ENCODE data around the gene TPT1. TPM values are rescaled to one million over a fixed set of nuclear protein-coding genes. Genes with fewer than 3 reads are reported as not detected.

Gene TPT1
- total RNA-seq, result 2,405 and 2,847 TPM in 2 replicates

DNA sequence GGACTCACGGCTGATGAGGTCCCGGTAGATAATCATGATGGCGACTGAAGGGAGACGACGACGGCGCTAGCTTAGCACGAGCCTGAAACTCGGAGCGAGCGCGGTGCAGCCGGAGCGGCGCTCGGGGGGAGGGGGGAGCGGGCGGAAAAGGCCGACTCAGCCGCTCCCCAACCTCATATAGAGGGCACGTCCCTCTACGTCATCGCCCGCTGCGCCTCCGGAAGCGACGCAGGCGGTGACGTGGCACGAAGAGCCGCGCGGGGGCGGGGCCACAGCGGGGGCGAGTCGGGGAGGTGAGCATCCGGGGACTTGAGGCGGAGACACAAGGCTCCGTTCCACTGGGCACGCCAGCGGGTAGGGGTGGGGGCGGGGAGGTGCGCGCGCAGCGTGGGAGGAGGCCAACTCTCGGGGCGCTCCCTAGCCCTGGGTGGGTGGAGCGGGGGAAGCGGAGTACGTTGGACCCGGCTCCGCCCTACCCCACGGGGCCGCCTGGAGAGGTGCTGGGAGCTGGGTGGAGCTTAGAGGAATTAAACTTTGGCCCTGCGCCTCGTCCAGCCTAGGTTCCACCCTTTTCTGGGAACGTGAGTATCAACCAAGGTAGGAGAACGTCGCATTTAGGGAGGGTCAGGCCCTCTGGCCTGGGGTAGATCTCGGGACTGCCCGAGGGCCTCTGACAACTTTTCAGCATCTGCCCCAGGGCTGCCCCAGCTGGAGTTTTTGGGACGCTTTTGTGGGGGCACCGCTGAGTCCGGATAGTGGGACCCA, at the start of gene TPT1:
Gene TPT1 (minus strand): TSS at position 150 of the 765 bp plus-strand sequence. CDS start 114 bp downstream, at position 36.

Small RNA genes within 50 kb of the gene (small RNA-seq; reads per million reads assigned to genes)
- 2.3 reads per million, percentile 82 among the genes with 10 or more reads in this experiment for gene SNORA31

Other genes with a start within 250 kb of the TPT1 start
- 21.9 and 22.1 TPM in 2 replicates for gene GTF2F2, start 220.7 kb downstream of the TPT1 start, total RNA-seq
- not detected in 2 replicates for gene KCTD4, start 140.1 kb downstream of the TPT1 start, total RNA-seq
- gene SLC25A30, start 77.2 kb upstream of the TPT1 start, total RNA-seq, result 14.4 and 24.1 TPM in 2 replicates
- gene COG3, start 123.8 kb upstream of the TPT1 start, total RNA-seq, result 29.3 and 30.7 TPM in 2 replicates

Data from vein endothelial cell (primary cell).